Measurements from ENCODE around the gene RNF166. TPM values are rescaled to one million over a fixed set of nuclear protein-coding genes. Genes with fewer than 3 reads are reported as not detected.

Gene RNF166
- total and polyA plus RNA-seq, 2 donors (not counting 1 experiment from before 2014, with no cell fraction given) = 6.6 to 9.7 TPM

GRCh38 chr16:88723507-88723887 lies 17.3 kb upstream of the RNF166 start:
- no peak overlapping the region for H3K4me3 ChIP-seq (replicated peaks in 1 of 4; ENCODE audit: control extremely low read depth in 1 of 4, insufficient read depth in 1 of 4, low read depth in 3 of 4, low read length in 4 of 4)
- no peak overlapping the region for H3K9ac ChIP-seq (ENCODE audit: insufficient read depth, low read length)
- TF ChIP-seq CTCF (conservative IDR thresholded peaks at IDR 0.05 in 1 of 2, IDR thresholded peaks at IDR 0.05 in 1 of 2; ENCODE audit: low read depth in 1 of 2, low read length in 2 of 2) (no peak), EZH2 (IDR thresholded peaks at IDR 0.05; ENCODE audit: low read length, missing control alignments) (no peak)
- H3K4me2 ChIP-seq (ENCODE audit: extremely low read depth, insufficient read depth, low read length) = no peak overlapping the region
- H4K20me1 ChIP-seq (ENCODE audit: control insufficient read depth, extremely low read depth, insufficient read depth, low read length) = no peaks in the 10 kb centered on the region
- peaks cover 66% of the 10 kb centered on the region for H3K36me3 ChIP-seq (ENCODE audit: control insufficient read depth, insufficient read depth, low read length)
- H2AFZ ChIP-seq (ENCODE audit: low read length) = no peak overlapping the region
- no peaks in the 10 kb centered on the region for H3K4me1 ChIP-seq (ENCODE audit: control insufficient read depth, extremely low read depth, insufficient read depth, low read length)
- DNase-seq (ENCODE audit: low read depth in 2 of 2) = no peak
- H3K9me3 ChIP-seq (ENCODE audit: control insufficient read depth, insufficient read depth, low read depth, low read length) = no peaks in the 10 kb centered on the region
- H3K27me3 ChIP-seq (ENCODE audit: control insufficient read depth, insufficient read depth, low read length) = no peaks in the 10 kb centered on the region
- H3K27ac ChIP-seq (ENCODE audit: insufficient read depth, low read length) = no peak overlapping the region
- no peaks in the 10 kb centered on the region for H3K79me2 ChIP-seq (ENCODE audit: control insufficient read depth, insufficient read depth, low read length)

GRCh38 chr16:88722784-88723506 lies 16.7 kb upstream of the RNF166 start:
- Histone ChIP-seq H2AFZ (ENCODE audit: low read length) (no peak overlapping the region), H4K20me1 (ENCODE audit: control insufficient read depth, extremely low read depth, insufficient read depth, low read length) (no peaks in the 10 kb centered on the region), H3K27ac (ENCODE audit: insufficient read depth, low read length) (no peak overlapping the region), H3K4me3 (replicated peaks in 1 of 4; ENCODE audit: control extremely low read depth in 1 of 4, insufficient read depth in 1 of 4, low read depth in 3 of 4, low read length in 4 of 4) (no peak overlapping the region), H3K36me3 (ENCODE audit: control insufficient read depth, insufficient read depth, low read length) (peaks cover 67% of the 10 kb centered on the region), H3K4me1 (ENCODE audit: control insufficient read depth, extremely low read depth, insufficient read depth, low read length) (no peaks in the 10 kb centered on the region), H3K9ac (ENCODE audit: insufficient read depth, low read length) (no peak overlapping the region), H3K27me3 (ENCODE audit: control insufficient read depth, insufficient read depth, low read length) (no peaks in the 10 kb centered on the region), H3K9me3 (ENCODE audit: control insufficient read depth, insufficient read depth, low read depth, low read length) (no peaks in the 10 kb centered on the region), H3K4me2 (ENCODE audit: extremely low read depth, insufficient read depth, low read length) (no peak overlapping the region), H3K79me2 (ENCODE audit: control insufficient read depth, insufficient read depth, low read length) (no peaks in the 10 kb centered on the region)
- TF ChIP-seq CTCF (conservative IDR thresholded peaks at IDR 0.05 in 1 of 2, IDR thresholded peaks at IDR 0.05 in 1 of 2; ENCODE audit: low read depth in 1 of 2, low read length in 2 of 2) (no peak), EZH2 (IDR thresholded peaks at IDR 0.05; ENCODE audit: low read length, missing control alignments) (no peak)
- no peak for DNase-seq (ENCODE audit: low read depth in 2 of 2)

- no peak for DNase-seq (ENCODE audit: low read depth in 2 of 2)
- no peak for TF ChIP-seq CTCF (conservative IDR thresholded peaks at IDR 0.05 in 1 of 2, IDR thresholded peaks at IDR 0.05 in 1 of 2; ENCODE audit: low read depth in 1 of 2, low read length in 2 of 2)
- no peak overlapping the region for H3K27ac ChIP-seq (ENCODE audit: insufficient read depth, low read length)
- H3K4me2 ChIP-seq (ENCODE audit: extremely low read depth, insufficient read depth, low read length) = no peak overlapping the region
- H3K4me3 ChIP-seq (replicated peaks in 1 of 4; ENCODE audit: control extremely low read depth in 1 of 4, insufficient read depth in 1 of 4, low read depth in 3 of 4, low read length in 4 of 4) = no peak overlapping the region
- no peaks in the 10 kb centered on the region for H3K79me2 ChIP-seq (ENCODE audit: control insufficient read depth, insufficient read depth, low read length)
- H4K20me1 ChIP-seq (ENCODE audit: control insufficient read depth, extremely low read depth, insufficient read depth, low read length) = no peaks in the 10 kb centered on the region
- no peaks in the 10 kb centered on the region for H3K9me3 ChIP-seq (ENCODE audit: control insufficient read depth, insufficient read depth, low read depth, low read length)
- peaks cover 61% of the 10 kb centered on the region for H3K36me3 ChIP-seq (ENCODE audit: control insufficient read depth, insufficient read depth, low read length)
- no peaks in the 10 kb centered on the region for H3K27me3 ChIP-seq (ENCODE audit: control insufficient read depth, insufficient read depth, low read length)
- no peak overlapping the region for H3K9ac ChIP-seq (ENCODE audit: insufficient read depth, low read length)
- no peaks in the 10 kb centered on the region for H3K4me1 ChIP-seq (ENCODE audit: control insufficient read depth, extremely low read depth, insufficient read depth, low read length)
- H2AFZ ChIP-seq (ENCODE audit: low read length) = no peak overlapping the region
Observed at GRCh38 chr16:88721815-88722755, 15.9 kb upstream of the RNF166 start.
